Nucleus accumbens (tissue), 56 donors: ENCODE results near the gene DDX31.
A peak's percentile ranks its signal among the peaks of the same experiment; 100 is the strongest.
"Not testable (repeated sequence)": the region's sequence is repeated elsewhere in the genome, so short reads cannot be mapped to it uniquely, and the experiment has no call there.

Source experiments
- DNase-seq, 56 donors: peaks; one replicate each; lab custom pipeline; 2025; lab: John Stamatoyannopoulos, UW

The DDX31 gene

DNA sequence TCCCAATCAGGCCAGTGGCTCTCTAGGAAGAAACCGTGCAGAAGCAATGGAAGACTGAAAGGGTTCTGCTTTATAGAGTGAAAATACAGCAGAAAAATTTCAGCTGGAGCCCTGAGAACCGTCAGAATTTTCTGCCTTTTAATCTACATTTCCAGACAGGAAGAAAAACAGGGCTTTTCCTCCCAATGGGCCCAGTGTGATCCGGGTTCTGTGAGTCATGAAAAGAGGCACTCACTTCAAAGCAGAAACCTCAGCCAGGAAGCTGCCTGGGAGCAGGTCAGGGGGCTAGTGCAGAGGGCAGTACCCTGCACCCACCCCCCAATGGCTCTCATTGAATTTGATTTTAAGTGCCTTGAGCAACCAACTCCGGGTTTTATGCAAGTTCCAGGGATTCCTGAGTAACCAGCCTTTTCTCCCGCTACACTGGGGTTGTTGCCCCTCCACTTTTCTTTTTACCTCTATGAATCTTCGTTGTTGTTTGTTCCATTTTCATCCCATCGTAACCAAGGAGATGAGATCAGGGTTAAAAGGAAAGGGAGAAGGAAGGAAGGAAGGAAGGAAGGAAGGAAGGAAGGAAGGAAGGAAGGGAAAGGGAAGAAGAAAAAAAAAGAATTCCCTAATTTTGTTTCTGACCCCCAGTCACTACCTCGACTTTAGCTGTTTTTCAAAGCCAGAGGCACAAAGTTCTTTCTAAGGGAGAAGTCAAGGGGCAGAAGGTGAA lies 86.0 kb downstream of the DDX31 start:
- DNase-seq = no peak

DNA sequence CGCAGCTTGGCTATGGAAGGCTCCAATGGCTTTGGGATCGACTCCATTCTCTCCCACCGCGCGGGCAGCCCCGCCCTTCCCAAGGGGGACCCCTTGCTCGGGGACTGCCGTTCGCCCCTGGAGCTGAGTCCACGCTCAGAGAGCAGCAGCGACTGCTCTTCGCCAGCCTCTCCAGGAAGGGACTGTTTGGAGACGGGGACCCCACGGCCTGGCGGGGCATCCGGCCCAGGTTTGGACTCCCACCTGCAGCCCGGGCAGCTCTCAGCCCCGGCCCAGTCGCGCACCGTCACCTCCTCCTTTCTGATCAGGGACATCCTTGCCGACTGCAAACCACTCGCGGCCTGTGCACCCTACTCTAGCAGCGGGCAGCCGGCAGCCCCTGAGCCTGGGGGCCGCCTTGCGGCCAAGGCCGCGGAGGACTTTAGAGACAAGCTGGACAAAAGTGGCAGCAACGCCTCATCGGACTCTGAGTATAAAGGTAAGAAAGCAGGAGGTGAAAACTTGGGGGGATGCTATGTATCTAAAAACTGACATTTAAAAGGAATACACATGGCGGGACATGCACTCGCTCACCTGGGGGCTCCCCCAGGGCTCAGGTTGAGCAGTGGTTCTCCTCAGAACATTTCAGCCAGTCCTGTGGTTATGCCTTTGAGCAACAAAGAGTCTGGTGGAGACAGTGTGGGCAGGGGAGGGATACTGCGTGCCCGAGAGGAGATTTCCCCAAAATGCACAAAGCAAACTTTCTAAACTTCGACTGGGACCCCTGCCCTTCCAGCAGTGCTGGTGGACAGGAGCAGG lies 86.8 kb downstream of the DDX31 start:
- no peak for DNase-seq

DNA sequence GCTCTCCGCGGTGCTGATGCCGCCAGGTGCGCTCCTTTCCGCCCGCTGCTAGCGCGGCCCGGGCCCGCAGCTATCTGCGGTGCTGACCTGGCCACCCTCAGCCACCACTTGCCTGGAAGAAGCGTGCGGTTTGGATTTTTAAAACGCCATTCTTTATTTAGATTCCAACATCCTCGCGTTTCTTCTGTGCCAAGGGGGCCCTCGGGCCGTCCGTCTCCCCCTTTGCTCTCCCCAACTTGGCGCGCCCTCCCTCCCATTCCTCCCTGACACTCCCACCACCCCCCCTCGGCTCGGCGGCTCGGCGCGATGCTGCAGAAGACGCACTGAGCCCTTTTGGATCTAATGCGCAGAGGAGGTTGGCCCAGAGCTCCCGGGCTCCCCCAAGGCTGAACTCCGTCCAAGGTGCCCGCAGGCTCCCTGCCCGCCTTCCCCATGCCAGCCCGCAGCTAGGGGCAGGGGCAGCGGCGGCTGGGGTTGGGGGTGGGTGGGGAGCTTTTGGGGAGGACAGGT lies 87.5 kb downstream of the DDX31 start, which contains the start of gene BARHL1:
Gene BARHL1, plus strand, starts transcription at position 331 of the 510 bp plus-strand sequence. CDS start 192 bp downstream, outside the sequence.
- no peak for DNase-seq

DNA sequence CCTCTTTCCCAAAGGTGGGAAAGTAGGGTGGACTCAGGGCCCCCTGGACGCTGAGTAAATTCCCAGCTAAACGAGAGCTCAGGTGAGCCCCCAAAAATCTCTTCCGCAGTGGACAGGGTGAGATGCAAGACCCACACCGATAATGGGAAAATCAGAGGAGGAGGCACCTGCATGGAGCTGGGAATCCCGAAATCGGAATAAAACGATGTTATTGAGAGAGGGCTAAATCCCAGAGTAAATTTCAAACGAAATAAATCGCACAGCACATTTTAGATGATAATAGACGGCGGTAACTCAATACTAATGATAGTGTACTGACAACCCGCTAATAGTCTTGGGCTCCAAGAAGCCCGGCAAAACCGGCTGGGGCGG lies 90.4 kb downstream of the DDX31 start:
- no peak for DNase-seq

DNA sequence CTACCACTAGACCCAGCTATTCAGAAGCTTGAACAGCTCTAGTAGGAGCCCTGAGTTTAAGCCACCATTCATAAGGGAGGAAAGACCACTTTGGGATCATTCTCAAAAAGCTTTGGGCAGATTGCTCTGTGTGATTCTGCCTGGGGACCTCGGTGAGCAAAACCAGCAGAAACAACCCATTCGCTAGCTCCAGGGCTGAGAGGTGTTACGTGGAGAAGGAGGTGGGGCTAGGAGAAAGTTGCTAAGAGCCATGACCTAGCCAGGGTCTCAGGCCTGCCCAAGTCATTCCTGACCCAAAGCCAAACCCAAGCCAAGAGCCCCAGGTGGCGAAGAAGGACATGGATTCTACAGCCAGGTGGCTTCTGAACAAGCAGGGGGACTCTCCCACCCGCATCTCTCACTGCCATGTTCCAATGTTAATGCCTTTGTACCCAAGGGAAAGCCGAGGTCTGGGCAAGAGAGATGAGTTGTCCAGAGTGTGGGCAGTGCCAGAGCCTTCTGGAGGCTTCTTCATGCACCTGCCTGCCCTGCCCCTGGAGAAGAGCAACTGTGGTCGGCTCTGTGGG lies 91.3 kb downstream of the DDX31 start:
- DNase-seq = no peak

DNA sequence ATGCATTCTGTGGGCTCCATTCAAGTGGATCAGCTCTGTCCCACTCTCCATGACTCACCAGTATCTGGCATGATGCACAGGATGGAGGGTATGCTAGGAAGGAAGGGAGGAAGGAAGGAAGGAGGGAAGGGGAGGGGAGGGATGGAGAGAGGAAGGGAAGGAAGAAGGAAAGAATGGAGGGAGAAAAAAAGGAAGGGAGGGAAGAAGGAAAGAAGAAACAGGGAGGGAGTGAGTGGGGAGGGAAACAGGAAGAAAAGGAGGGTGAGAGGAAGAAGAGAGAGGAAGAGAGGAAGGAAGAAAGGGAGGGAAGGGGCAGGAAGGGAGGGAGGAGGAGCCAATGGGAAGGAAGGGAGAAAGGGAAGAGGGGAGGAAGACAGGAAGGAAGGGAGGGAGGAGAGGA lies 92.7 kb downstream of the DDX31 start:
- DNase-seq = no peak

DNA sequence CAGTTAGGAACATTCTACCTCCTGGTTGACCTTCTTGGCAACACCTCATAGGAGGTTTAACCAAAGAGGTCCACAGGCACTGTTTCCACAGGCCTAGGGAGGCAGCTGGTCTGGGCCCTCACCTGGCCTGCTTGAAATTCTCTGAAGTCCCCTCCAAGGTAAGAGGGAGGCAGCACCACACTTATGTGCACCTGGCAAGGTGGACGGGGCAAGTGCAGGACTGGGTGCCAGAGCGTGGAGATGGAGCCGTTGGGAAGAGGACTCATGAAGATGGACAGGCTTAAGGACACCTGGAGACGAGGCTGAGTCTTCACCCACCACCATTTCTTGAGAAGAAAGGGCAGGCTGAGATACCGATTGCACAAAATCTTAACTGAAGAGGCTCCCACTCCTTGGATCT lies 94.0 kb downstream of the DDX31 start:
- DNase-seq = no peak

DNA sequence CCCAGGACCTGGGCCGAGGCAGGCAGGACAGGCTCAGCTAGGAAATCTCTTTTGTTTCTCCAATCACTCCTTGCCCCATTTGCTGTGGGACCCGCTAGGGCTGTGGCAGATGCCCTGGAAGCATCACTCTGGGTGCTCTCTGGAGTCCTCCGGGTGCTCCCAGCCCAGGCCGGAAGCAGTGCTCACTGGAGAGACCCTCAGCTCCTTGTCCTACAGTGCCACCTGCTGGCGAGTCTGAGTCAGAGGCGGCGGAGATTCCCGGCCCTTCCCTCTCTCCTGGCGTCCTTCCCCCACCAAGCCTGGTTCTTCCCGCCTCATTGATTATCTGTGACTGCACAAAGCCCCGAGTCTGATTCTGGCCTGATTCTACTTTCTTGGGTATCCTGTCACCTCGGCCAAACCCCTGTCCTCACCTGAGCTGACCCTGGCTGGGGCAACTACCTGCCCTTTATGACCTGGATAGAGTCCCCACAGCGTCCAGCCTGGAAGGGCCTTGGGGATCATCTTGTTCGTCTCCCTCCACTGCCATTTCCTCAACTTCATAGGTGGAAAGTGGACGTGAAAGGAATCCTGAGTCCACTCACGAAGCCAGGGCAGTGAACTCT lies 94.7 kb downstream of the DDX31 start:
- DNase-seq = peak in 49 of 56 donors; percentile 2 to 81 (median 34)

DNA sequence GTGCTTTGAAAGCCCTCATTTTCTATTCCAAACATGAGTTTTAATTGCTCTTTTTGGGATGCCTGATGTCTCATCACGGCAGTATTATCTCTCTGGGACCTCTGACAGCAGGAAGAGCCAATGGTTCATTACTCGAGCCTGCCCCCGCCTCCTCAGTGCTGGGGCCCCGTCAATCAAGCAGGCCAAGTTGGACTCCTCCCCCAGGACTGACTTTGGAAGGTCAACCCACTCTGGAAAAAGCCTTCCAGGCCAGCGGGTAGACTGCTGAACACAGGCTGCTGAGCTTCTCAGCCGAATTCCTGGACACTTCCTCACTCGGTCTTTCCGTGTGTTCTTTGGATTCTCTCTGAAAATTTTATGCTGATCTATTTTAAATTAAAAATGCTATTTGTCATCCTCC lies 96.9 kb downstream of the DDX31 start:
- no peak for DNase-seq

DNA sequence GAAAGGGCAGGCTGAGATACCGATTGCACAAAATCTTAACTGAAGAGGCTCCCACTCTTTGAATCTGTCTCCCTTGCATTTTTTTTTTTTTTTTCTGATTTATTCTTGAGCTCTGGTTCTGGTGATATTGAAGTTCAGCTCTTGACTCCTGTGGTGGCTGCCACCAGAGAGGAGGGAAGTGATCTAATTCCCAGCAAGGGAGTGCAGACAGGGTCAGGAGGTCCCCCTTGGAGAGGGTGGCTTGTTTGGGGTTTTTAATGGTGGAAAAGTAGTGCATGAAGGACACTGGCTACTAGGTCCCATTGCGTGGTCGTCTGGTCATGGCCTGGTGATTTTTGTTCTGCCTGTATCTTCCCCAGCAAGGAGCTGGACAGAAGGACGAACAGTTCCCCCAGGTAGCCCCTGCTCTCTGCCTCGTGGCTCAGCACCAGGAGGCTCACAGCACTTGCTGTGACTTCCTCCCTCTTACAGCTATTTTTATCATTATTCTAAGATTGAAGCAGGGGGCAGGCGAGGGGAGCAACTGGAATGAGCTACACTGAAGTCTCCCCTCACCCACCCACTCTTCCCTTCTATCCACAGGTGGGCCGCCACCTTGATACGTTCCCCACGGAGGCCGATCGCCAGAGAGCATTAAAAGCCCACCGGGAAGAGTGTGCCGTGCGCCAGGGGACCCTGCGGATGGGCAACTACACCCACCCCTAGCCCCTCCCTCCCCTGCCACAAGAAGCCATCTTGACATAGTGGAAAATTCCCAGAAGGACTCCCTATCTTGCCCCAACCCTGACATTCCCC lies 97.8 kb downstream of the DDX31 start:
- no peak for DNase-seq

DNA sequence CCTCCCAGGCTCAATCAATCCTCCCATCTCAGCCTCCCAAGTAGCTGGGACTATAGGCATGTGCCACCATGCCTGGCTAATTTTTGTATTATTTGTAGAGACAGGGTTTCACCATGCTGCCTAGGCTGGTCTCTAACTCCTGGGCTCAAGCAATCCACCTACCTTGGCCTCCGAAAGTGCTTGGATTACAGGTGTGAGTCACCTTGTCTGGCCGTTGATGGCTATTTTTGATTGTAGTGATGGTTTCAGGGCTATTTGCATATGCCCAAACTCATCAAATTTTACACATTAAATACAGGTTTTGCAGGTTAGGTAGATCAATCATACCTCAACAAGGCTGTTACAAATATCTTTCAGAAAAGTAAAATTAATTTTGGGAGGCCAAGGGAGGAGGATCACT lies 101.0 kb downstream of the DDX31 start:
- not testable (repeated sequence) for DNase-seq

DNA sequence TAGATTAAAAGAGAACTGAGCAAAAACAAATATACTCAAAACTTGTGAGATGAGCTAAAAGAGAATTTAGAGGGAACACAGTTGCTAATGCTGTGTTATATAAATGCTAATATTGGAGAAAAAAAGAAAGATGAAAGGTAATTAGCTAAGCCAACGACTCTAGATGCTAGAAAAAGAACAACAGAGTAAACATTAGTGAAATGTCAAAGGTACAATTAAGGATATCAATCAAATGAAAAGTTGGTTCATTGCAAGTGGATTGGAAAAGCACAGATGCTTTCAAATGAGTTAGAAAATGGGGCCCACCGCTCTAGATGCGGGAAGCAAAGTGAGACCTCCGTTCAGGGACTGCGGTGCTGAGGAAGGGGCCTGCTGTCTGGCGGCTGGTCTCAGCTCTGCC lies 105.3 kb downstream of the DDX31 start:
- no peak for DNase-seq

DNA sequence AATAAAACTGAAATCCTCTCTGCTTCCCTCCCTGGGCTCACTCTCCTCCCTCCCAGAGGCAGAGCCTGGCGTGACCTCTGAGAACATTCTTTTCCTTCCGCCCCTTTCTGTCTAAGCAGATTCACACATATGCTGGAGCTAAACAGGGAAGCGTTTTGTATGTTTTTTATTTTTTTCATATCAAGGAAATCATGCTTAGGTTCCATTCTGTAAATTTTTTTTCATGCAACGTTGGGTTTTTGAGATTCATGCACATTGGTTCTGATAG lies 107.5 kb downstream of the DDX31 start:
- DNase-seq = no peak

DNA sequence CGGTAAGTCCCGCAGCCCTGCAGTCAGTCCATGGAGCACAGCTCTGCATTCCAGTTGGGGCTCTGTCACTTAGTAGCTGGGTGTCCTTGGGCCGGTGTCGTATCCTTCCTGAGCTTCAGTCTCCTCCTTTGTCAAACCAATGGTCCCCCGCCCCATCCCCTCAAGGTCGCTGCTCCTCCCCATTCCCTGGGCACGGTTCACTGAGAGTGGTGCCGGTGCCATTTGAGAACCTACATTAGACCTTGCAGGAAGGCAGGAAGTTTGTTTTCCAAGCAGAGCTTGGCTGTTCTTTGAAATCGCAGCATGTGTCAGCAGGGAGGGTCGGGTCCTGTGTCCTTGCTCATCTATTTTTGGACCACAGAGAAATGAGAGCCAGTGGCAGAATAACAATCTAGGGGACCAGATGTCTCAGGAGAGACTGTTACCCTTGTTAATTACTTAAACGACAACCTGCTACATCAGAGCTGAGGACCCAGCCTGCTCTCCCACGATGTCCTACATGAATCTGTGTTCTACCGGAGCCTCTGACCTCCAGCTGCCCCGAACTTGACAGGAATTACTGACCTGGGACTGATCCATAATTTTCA lies 109.1 kb downstream of the DDX31 start:
- DNase-seq = no peak

DNA sequence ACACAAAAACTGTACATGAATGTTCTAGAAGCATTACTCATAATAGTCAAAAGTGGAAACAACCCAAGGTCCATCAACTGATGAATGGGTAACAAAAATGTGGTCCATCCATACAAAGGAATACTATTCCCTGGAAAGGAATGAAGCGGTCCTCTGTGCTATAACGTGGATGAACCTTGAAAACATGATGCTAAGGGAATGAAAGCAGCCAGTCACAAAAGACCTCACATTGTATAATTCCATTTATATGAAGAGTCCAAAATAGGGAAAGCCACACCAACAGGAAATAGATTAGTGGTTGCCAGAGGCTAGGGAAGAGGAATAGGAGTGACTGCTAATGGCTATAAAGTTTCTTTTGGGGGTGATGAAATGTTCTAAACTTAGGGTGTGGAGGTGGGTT lies 110.1 kb downstream of the DDX31 start:
- no peak for DNase-seq

DNA sequence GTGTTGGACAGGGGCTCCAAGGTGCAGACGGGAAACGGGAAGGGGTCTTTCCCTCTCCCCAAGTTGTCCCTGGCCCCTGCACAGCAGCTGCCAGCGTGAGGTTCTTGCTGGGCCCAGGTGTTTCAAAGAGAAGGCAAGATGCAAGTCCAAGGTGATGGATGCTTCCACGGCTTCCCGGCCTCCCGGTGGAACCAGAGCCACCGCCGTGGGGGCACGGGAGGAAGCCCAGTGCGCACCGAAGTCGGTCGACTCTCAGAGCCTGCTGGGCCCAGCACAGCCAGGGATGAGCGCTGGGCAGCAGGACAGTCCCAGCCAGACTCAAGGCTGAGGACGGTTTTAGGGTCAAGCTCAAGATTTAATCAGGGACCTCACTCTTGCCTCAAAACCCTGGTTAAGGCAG lies 112.6 kb downstream of the DDX31 start:
- no peak for DNase-seq

DNA sequence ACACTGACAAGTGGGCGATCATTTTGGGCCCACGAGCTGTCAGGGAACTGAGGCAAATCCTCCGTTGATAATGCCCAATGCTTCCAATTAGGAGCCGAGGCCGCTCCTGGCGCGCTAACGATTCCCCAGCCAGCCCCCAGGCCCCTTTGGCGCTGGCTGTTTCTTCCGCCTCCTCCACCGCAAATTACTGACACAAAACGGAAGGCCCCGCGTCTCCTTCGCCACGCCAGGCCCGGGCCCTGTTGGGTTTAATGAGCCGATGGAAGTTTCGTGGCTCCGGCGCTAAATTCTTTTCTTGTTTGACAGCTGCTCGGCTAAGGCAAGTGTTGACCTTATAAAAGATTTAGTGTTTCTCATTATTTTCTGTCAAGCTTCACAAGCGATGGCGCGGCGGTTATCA lies 113.1 kb downstream of the DDX31 start:
- DNase-seq = no peak

DNA sequence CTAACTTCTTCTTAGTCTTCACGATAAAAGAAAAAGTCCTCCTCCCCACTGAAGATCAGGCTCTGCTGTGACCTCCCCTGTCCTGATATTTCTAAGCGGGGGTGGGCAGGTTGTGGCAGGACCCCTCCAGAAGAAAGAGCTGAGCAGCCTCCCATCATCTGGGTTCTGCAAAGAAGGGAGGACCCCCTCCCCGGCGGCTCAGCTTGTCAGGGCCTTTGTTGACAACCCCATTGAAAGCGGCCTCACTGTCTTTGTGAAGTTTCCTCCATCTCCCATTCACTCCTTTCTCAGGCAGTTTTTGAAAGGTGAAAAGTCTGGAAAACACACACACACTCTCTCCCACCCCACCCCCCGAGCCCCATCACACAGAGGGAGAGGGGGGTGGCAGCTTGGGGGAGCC lies 113.5 kb downstream of the DDX31 start:
- DNase-seq = no peak

DNA sequence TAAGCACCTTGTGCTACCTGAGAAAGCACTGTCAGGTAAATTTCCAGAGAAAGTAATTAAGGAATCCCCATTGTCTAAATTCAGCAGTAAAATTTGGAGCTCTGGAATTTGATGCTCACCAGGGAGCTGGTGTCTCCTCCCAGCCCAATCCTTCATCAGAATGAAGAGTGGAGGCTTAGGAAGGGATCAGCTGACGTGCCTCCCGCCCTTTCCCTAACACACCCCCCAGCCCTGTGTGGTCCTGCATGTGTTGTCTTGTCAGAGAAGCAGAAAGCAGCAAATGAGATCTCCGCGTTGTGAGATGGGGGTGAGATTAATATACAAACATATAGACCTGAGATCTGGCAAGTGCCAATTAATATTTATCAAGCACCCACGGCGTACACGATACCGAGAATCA lies 114.3 kb downstream of the DDX31 start:
- no peak for DNase-seq

DNA sequence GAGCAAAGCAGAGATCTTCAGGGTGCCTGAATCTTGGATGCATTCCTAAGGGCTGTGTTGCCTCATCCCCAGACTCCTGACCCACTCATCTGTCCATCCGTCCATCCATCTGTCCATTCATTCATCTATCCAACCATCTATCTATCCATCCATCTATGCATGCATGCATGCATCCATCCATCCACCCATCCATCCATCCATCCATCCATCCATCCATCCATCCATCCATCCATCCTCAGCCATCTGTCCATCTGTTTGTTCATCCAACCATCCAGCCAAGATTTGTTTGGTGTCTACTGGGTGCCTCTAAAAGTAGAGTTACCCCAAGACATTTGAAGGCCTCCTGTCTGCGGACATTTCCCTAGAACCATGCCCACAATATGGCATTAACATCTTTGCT lies 115.0 kb downstream of the DDX31 start:
- no peak for DNase-seq
